Peyer's patch (tissue), 4 donors: Measurements from ENCODE around the gene SMIM14.
"Not testable (repeated sequence)": the region's sequence is repeated elsewhere in the genome, so short reads cannot be mapped to it uniquely, and the experiment has no call there.

Source experiments
- POLR2A ChIP-seq, 2 donors: fragments of 450-650 bp; IDR thresholded peaks; one replicate each; pipeline ENCODE4 v1.5.1; 2017; ENCODE audit warnings: antibody characterized with exemption in 2 of 2, mild to moderate bottlenecking in 2 of 2, moderate library complexity in 2 of 2
- TF ChIP-seq, protein P1 (sequence below), 6 experiments: fragments of 450-650 bp in 4 of 6; fragments of 200-600 bp in 2 of 6; sonication (generic) in 1 of 6; IDR thresholded peaks; one replicate each; pipeline ENCODE4 v1.5.1; 2017 to 2019; ENCODE audit warnings: antibody characterized with exemption in 6 of 6, mild to moderate bottlenecking in 3 of 6, moderate library complexity in 1 of 6

DNA sequence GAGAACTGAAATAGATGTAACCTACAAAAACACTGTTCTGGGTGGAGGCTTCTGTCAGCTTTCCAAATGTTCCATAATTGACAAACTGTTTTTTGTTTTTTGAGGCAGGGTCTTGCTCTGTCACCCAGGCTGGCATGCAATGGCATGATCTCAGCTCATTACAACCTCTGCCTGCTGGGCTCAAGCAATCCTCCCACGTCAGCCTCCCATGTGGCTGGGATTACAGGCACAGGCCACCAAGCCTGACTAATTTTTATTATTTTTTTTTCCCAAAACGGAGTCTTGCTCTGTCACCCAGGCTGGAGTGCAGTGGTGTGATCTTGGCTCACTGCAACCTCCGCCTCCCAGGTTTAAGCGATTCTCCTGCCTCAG is 136.0 kb downstream of the SMIM14 start:
- TF ChIP-seq, protein P1, sequence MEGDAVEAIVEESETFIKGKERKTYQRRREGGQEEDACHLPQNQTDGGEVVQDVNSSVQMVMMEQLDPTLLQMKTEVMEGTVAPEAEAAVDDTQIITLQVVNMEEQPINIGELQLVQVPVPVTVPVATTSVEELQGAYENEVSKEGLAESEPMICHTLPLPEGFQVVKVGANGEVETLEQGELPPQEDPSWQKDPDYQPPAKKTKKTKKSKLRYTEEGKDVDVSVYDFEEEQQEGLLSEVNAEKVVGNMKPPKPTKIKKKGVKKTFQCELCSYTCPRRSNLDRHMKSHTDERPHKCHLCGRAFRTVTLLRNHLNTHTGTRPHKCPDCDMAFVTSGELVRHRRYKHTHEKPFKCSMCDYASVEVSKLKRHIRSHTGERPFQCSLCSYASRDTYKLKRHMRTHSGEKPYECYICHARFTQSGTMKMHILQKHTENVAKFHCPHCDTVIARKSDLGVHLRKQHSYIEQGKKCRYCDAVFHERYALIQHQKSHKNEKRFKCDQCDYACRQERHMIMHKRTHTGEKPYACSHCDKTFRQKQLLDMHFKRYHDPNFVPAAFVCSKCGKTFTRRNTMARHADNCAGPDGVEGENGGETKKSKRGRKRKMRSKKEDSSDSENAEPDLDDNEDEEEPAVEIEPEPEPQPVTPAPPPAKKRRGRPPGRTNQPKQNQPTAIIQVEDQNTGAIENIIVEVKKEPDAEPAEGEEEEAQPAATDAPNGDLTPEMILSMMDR (IDR thresholded peaks at IDR 0.05): not testable (repeated sequence)
- TF ChIP-seq POLR2A (IDR thresholded peaks at IDR 0.05): not testable (repeated sequence)
